ENCODE data around the gene ZIC1. TPM values are rescaled to one million over a fixed set of nuclear protein-coding genes. Genes with fewer than 3 reads are reported as not detected.

The ZIC1 gene
- total RNA-seq, 4 donors from 2014 or later = not detected

DNA sequence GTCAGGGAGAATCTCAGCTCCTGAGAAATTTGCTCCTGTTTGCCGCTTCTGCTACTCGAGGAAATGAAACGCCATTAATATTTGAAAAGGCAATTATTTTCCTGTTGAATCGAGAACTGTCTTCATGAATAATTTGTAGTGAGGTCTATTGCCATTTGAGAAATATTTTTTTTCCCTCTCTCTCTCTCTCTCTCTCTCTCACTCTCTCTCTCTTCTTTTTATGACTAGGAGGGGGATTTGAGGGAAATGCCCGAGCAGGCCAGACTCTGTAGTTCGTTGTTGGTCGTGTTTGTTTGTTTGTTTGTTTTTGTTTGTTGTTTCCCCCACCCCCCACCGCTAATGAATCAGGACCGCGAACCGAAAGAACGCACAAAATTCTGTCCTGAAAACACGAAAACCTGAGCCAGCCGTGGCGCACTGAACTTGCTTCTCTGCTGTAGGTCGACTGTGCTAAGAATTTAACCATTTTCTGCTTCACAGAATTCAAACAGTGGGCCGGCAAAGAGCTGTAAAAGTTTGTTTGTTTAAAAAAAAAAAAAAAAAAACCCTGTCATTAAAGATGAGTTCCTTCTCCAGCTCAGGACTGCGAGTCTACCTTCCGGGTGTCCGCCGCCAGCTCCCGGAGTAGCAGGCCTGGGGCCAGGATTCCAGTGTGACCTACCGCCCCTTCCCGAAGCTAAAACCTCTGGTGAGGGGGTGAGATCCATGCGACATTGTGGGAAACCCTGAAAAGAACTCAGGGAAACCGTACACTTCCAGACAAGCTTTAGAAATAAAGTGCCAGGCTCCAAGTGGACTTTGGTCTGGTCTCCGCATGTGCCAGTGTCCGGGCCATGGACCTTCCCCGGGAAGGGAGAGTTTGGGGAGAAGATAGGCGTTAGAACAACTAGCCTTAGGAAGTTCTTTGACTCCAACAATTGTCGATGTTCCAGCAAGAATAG, 15.0 kb upstream of the ZIC1 start:
- H3K4me3 ChIP-seq = peak overlapping the region; percentile 30 to 51 (median 34)
- peaks cover 0 to 70% (median 28%) of the 10 kb centered on the region in 4 donors for H3K4me1 ChIP-seq
- H3K27ac ChIP-seq = no peak overlapping the region
- H3K36me3 ChIP-seq = no peaks in the 10 kb centered on the region
- DNase-seq (ENCODE audit: low spot score in 2 of 2) = no peak
- H3K9me3 ChIP-seq = peaks cover 0 to 13% (median 0%) of the 10 kb centered on the region in 4 donors
- H3K27me3 ChIP-seq = peaks cover 0 to 100% of the 10 kb centered on the region in 2 donors
- TF ChIP-seq, protein P1, sequence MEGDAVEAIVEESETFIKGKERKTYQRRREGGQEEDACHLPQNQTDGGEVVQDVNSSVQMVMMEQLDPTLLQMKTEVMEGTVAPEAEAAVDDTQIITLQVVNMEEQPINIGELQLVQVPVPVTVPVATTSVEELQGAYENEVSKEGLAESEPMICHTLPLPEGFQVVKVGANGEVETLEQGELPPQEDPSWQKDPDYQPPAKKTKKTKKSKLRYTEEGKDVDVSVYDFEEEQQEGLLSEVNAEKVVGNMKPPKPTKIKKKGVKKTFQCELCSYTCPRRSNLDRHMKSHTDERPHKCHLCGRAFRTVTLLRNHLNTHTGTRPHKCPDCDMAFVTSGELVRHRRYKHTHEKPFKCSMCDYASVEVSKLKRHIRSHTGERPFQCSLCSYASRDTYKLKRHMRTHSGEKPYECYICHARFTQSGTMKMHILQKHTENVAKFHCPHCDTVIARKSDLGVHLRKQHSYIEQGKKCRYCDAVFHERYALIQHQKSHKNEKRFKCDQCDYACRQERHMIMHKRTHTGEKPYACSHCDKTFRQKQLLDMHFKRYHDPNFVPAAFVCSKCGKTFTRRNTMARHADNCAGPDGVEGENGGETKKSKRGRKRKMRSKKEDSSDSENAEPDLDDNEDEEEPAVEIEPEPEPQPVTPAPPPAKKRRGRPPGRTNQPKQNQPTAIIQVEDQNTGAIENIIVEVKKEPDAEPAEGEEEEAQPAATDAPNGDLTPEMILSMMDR (IDR thresholded peaks at IDR 0.05) = no peak
- TF ChIP-seq POLR2A (IDR thresholded peaks at IDR 0.05) (no peak), EP300 (IDR thresholded peaks at IDR 0.05) (no peak)
- 14 to 15% methylated on average over 31 of the region's 31 CpGs for WGBS, 2 donors

DNA sequence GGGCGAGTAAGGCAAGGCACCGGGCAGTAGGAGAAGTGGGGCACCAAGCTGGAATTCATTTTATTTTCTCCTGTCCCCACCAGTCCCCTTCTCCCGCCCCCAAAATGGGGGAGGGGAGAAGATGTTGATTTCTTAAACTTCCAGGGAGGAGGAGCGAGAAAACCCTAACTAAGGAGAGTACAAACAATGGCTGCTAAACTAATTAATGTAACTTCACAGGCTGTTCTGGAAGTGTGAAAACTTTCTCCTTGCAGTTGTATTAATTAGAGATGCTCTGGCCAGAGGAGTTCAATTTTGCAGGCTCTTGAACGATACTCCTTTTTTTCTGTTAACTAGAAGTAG, 14.3 kb upstream of the ZIC1 start:
- WGBS, 2 donors = 21 to 25% methylated on average over 5 of the region's 5 CpGs
- peaks cover 0 to 100% of the 10 kb centered on the region in 2 donors for H3K27me3 ChIP-seq
- H3K36me3 ChIP-seq = no peaks in the 10 kb centered on the region
- H3K27ac ChIP-seq = no peak overlapping the region
- H3K9me3 ChIP-seq = peaks cover 0 to 7% (median 0%) of the 10 kb centered on the region in 4 donors
- H3K4me1 ChIP-seq = peaks cover 0 to 70% (median 28%) of the 10 kb centered on the region in 4 donors
- TF ChIP-seq POLR2A (IDR thresholded peaks at IDR 0.05) (no peak), EP300 (IDR thresholded peaks at IDR 0.05) (no peak)
- TF ChIP-seq, protein P1 (IDR thresholded peaks at IDR 0.05) = no peak
- DNase-seq (ENCODE audit: low spot score in 2 of 2) = no peak
- no peak overlapping the region for H3K4me3 ChIP-seq

DNA sequence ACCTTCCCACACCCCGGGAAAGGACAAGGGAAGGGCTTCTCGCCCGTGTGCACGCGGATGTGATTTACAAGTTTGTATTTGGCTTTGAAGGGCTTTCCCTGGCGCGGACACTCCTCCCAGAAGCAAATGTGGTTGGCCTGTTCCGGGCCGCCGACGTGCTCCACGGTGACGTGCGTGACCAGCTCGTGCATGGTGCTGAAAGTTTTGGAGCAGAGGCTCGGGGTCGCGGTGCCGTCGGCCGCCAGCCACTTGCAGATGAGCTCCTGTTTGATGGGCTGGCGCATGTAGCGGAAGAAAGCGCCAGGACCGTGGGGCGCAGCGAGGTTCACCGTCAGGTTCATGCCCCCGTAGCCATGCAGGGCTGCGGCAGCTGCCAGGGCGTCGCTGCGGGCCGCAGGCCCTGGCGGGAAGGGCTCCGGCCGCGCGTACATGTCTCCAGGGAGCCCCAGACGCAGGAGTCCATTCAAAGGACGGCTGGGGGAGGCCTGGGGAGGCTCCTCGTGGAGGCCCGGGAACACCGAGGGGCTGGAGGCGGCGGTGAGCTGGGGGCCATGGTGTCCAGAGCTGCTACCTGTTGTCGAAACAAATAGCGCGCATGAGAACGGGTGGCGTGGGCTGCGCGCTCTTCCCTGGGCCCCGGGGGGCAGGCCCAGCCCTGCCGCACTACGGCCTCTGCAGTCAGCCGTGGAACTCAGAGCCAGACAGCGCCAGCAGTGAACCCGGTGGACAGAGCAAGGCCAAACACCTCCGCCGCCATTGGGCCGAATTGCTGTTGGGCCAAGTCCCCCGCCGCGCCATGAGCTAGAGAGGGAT, 13.1 kb upstream of the ZIC1 start:
- Histone ChIP-seq H3K4me1 (peaks cover 0 to 64% (median 28%) of the 10 kb centered on the region in 4 donors), H3K27ac (no peak overlapping the region), H3K27me3 (peaks cover 0 to 100% of the 10 kb centered on the region in 2 donors), H3K4me3 (no peak overlapping the region), H3K36me3 (no peaks in the 10 kb centered on the region), H3K9me3 (peaks cover 0 to under 1% (median 0%) of the 10 kb centered on the region in 4 donors)
- no peak for DNase-seq (ENCODE audit: low spot score in 2 of 2)
- WGBS, 2 donors = 2 to 4% methylated on average over 56 to 59 of the region's 65 CpGs
- TF ChIP-seq, protein P1 (IDR thresholded peaks at IDR 0.05) = no peak
- TF ChIP-seq EP300 (IDR thresholded peaks at IDR 0.05) (no peak), POLR2A (IDR thresholded peaks at IDR 0.05) (no peak)

DNA sequence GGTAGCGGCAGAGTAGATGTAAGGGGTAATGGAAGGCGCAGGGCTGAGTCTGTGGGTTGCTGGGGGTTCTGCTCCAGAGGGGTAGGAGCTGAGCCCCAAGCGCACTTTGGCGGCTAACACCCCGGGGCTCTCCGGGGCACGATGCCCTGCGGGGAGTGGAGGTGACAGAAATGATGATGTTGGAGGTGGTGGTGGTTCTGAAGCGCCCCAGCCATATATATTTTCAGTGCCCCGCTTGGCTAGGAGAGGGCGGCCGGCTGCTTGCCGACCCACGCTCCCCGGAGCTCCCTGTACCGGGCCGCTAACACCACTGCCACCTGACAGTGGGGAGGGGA, 12.5 kb upstream of the ZIC1 start:
- H3K4me3 ChIP-seq = no peak overlapping the region
- H3K9me3 ChIP-seq = no peaks in the 10 kb centered on the region
- peaks cover 0 to 58% (median 28%) of the 10 kb centered on the region in 4 donors for H3K4me1 ChIP-seq
- no peaks in the 10 kb centered on the region for H3K36me3 ChIP-seq
- no peak for TF ChIP-seq POLR2A (IDR thresholded peaks at IDR 0.05)
- TF ChIP-seq EP300 (IDR thresholded peaks at IDR 0.05) = no peak
- TF ChIP-seq, protein P1 (IDR thresholded peaks at IDR 0.05) = no peak
- H3K27ac ChIP-seq = no peak overlapping the region
- DNase-seq (ENCODE audit: low spot score in 2 of 2) = no peak
- H3K27me3 ChIP-seq = peaks cover 0 to 100% of the 10 kb centered on the region in 2 donors
- 3 to 9% methylated on average over 17 of the region's 17 CpGs for WGBS, 2 donors

Measured in tibial nerve (tissue), 4 donors.